Measurements from ENCODE around the gene CEP57. TPM values are rescaled to one million over a fixed set of nuclear protein-coding genes. Genes with fewer than 3 reads are reported as not detected.

The CEP57 gene
- 88.3 and 94.5 TPM in 2 replicates for total RNA-seq

- Mint-ChIP-seq H3K27me3 (ENCODE audit: low read depth) (no peaks in the 10 kb centered on the region), H3K4me3 (ENCODE audit: low read depth) (peak within 1 kb of the TSS; percentile 98), H3K4me1 (ENCODE audit: low read depth) (peaks cover 52% of the 10 kb centered on the region), H3K36me3 (ENCODE audit: low read depth) (peaks cover 58% of the 10 kb centered on the region), H3K27ac (peak within 1 kb of the TSS; percentile 100), H3K9me3 (no peaks in the 10 kb centered on the region)
- DNase-seq (ENCODE audit: low spot score): peak; percentile 92
- intact Hi-C loops (cut with micrococcal nuclease): loop anchor here (1.0 to 10.0 kb wide), 6 partner anchors 37 to 639 kb away; partner anchors contain the start of gene MTMR2
These were observed at the start of gene CEP57 for GRCh38 chr11:95790123-95790932. Gene CEP57, plus strand, starts transcription at chr11:95790498. Its CDS starts 201 bp downstream, at chr11:95790699.

DNA sequence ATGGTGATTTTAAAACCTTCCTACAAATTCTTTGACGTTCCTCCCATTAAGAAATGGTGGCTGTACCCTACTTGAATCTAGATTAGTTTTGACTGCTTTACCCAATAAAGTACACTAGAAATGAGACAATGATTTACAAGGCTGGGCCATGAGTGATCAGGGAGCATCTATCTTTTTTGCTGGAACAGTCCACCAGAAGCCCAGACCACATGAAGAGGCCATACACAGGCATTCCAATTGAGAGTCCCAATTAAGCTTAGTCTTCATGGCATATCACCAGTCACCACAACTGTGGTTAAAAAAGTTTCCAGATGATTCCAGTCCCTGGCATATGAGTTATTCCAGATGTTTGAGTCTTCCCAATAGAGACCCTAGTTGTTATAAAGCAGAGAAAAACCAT, 40.2 kb upstream of the CEP57 start:
- no peak overlapping the region for H3K27ac Mint-ChIP-seq
- intact Hi-C loops (cut with micrococcal nuclease): no loop called here
- DNase-seq (ENCODE audit: low spot score): no peak
- no peak overlapping the region for H3K4me3 Mint-ChIP-seq (ENCODE audit: low read depth)
- peaks cover 3% of the 10 kb centered on the region for H3K27me3 Mint-ChIP-seq (ENCODE audit: low read depth)
- H3K9me3 Mint-ChIP-seq: peaks cover 3% of the 10 kb centered on the region
- H3K36me3 Mint-ChIP-seq (ENCODE audit: low read depth): no peaks in the 10 kb centered on the region
- H3K4me1 Mint-ChIP-seq (ENCODE audit: low read depth): peaks cover 5% of the 10 kb centered on the region

DNA sequence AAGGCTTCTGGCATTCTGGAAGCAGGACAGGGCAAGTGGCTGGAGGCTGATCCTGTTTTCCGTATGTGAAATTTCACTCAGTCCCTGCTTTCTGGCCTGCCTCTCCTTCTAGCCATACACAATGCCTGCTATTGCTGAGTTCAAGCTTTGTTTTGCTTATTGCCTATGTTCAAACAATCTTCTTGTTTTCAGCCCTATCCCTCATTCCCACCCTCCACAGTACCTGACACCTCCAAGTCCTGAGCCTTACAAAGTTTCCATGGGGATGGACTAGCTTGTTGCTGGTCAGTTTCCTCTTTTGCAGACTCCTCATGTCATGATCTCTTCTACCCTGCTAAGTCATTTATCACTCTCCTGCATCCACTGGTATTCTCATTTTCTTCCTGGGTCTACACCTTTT, 38.8 kb upstream of the CEP57 start:
- H3K27me3 Mint-ChIP-seq (ENCODE audit: low read depth): peaks cover 3% of the 10 kb centered on the region
- intact Hi-C loops (cut with micrococcal nuclease): no loop called here
- H3K4me1 Mint-ChIP-seq (ENCODE audit: low read depth): no peaks in the 10 kb centered on the region
- H3K9me3 Mint-ChIP-seq: no peaks in the 10 kb centered on the region
- H3K4me3 Mint-ChIP-seq (ENCODE audit: low read depth): no peak overlapping the region
- H3K36me3 Mint-ChIP-seq (ENCODE audit: low read depth): no peaks in the 10 kb centered on the region
- no peak overlapping the region for H3K27ac Mint-ChIP-seq
- no peak for DNase-seq (ENCODE audit: low spot score)

- intact Hi-C loops (cut with micrococcal nuclease): loop anchor here (5.0 kb wide), 1 partner anchor 534 kb away; no protein-coding TSS in a partner anchor
These were observed 29.4 kb upstream of the CEP57 start for GRCh38 chr11:95760941-95761340.

DNA sequence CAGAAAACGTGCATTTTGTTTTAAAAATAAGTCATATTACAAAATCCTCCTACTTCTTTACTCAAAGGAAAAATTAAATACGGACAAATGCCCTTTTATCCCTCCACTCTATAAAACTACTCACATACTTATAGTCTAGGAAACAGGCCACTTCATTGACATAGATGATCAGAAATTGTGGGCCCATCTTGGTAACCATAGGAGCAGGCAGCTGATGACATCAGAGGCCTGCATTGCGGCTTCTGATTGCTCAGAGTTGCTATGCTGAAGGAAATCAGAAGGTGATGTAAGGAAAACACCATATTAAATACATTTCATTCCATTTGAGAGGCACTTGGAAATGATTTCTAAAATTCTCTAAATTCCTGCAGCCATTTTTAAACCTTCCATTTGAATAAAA, 27.8 kb upstream of the CEP57 start:
- Mint-ChIP-seq H3K4me3 (ENCODE audit: low read depth) (no peak overlapping the region), H3K27me3 (ENCODE audit: low read depth) (peaks cover 3% of the 10 kb centered on the region), H3K4me1 (ENCODE audit: low read depth) (peaks cover 19% of the 10 kb centered on the region), H3K36me3 (ENCODE audit: low read depth) (peaks cover 2% of the 10 kb centered on the region), H3K9me3 (no peaks in the 10 kb centered on the region), H3K27ac (no peak overlapping the region)
- DNase-seq (ENCODE audit: low spot score): no peak
- intact Hi-C loops (cut with micrococcal nuclease): loop anchor here (5.0 kb wide), 1 partner anchor 535 kb away; no protein-coding TSS in a partner anchor

More at GRCh38 chr11:95760941-95761340, 29.4 kb upstream of the CEP57 start:
- Mint-ChIP-seq H3K27me3 (ENCODE audit: low read depth) (peaks cover 3% of the 10 kb centered on the region), H3K4me3 (ENCODE audit: low read depth) (no peak overlapping the region), H3K4me1 (ENCODE audit: low read depth) (peaks cover 19% of the 10 kb centered on the region), H3K36me3 (ENCODE audit: low read depth) (no peaks in the 10 kb centered on the region), H3K27ac (no peak overlapping the region), H3K9me3 (no peaks in the 10 kb centered on the region)
- DNase-seq (ENCODE audit: low spot score): no peak

- H3K27ac Mint-ChIP-seq: no peak overlapping the region
- no peaks in the 10 kb centered on the region for H3K9me3 Mint-ChIP-seq
- intact Hi-C loops (cut with micrococcal nuclease): loop anchor here (1.0 to 5.0 kb wide), 5 partner anchors 50 to 697 kb away; no protein-coding TSS in a partner anchor
- H3K27me3 Mint-ChIP-seq (ENCODE audit: low read depth): no peaks in the 10 kb centered on the region
- H3K36me3 Mint-ChIP-seq (ENCODE audit: low read depth): peaks cover 11% of the 10 kb centered on the region
- H3K4me1 Mint-ChIP-seq (ENCODE audit: low read depth): peaks cover 15% of the 10 kb centered on the region
- no peak for DNase-seq (ENCODE audit: low spot score)
- no peak overlapping the region for H3K4me3 Mint-ChIP-seq (ENCODE audit: low read depth)
These were observed 25.9 kb upstream of the CEP57 start for GRCh38 chr11:95764267-95764898.

DNA sequence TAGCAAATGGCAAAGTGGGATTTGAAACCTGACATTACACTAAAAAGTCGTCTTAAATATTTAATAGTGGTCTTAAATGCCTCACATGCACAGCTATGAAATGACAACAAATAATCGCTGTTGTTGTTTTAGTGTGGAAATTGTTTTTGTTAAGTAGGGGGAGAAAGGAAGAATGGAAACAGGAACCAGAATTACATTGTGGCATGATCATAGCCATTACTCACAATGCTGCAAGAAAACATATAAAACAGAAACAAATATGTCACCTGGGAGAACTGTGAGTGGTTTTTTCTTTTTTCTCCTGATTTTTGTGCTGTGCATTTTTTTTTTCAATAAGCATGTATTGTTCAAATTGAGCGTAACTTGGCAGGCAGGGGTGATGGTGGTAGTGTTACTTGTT, 23.6 kb upstream of the CEP57 start:
- Mint-ChIP-seq H3K4me3 (ENCODE audit: low read depth) (no peak overlapping the region), H3K9me3 (no peaks in the 10 kb centered on the region), H3K27me3 (ENCODE audit: low read depth) (no peaks in the 10 kb centered on the region), H3K27ac (no peak overlapping the region), H3K4me1 (ENCODE audit: low read depth) (peaks cover under 1% of the 10 kb centered on the region), H3K36me3 (ENCODE audit: low read depth) (peaks cover 23% of the 10 kb centered on the region)
- intact Hi-C loops (cut with micrococcal nuclease): loop anchor here (5.0 kb wide), 1 partner anchor 674 kb away; no protein-coding TSS in a partner anchor
- DNase-seq (ENCODE audit: low spot score): no peak

- Mint-ChIP-seq H3K4me3 (ENCODE audit: low read depth) (no peak overlapping the region), H3K36me3 (ENCODE audit: low read depth) (peaks cover 29% of the 10 kb centered on the region), H3K9me3 (no peaks in the 10 kb centered on the region), H3K27me3 (ENCODE audit: low read depth) (no peaks in the 10 kb centered on the region), H3K4me1 (ENCODE audit: low read depth) (no peaks in the 10 kb centered on the region), H3K27ac (no peak overlapping the region)
- DNase-seq (ENCODE audit: low spot score): no peak
- intact Hi-C loops (cut with micrococcal nuclease): loop anchor here (5.0 kb wide), 1 partner anchor 675 kb away; no protein-coding TSS in a partner anchor
These were observed 22.8 kb upstream of the CEP57 start for GRCh38 chr11:95767498-95767897.

DNA sequence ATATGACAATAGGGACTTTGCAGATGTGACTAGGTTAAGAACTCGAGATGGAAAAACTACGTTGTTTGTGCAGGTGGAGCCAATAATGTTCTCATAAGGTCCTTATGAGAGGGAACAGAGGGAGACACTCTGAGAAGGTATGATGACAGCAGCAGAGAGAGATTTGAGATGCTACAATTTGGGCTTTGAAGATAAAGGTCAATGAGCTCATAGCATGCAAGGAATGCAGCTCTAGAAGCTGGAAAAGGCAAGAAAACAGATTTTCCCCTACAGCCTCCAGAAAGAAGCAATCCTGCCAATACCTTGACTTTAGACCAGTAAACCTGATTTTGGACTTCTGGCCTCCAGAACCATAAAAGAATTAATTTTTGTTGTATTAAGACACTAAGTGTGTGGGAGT, 21.8 kb upstream of the CEP57 start:
- Mint-ChIP-seq H3K27ac (no peak overlapping the region), H3K27me3 (ENCODE audit: low read depth) (no peaks in the 10 kb centered on the region), H3K4me3 (ENCODE audit: low read depth) (no peak overlapping the region), H3K9me3 (no peaks in the 10 kb centered on the region), H3K36me3 (ENCODE audit: low read depth) (peaks cover 35% of the 10 kb centered on the region), H3K4me1 (ENCODE audit: low read depth) (no peaks in the 10 kb centered on the region)
- intact Hi-C loops (cut with micrococcal nuclease): loop anchor here (5.0 kb wide), 1 partner anchor 676 kb away; no protein-coding TSS in a partner anchor
- no peak for DNase-seq (ENCODE audit: low spot score)

- no peak overlapping the region for H3K4me3 Mint-ChIP-seq (ENCODE audit: low read depth)
- H3K9me3 Mint-ChIP-seq: no peaks in the 10 kb centered on the region
- no peak overlapping the region for H3K27ac Mint-ChIP-seq
- H3K36me3 Mint-ChIP-seq (ENCODE audit: low read depth): peaks cover 84% of the 10 kb centered on the region
- intact Hi-C loops (cut with micrococcal nuclease): no loop called here
- DNase-seq (ENCODE audit: low spot score): no peak
- H3K27me3 Mint-ChIP-seq (ENCODE audit: low read depth): no peaks in the 10 kb centered on the region
- H3K4me1 Mint-ChIP-seq (ENCODE audit: low read depth): peaks cover 19% of the 10 kb centered on the region
These were observed 13.4 kb upstream of the CEP57 start for GRCh38 chr11:95776859-95777258.

DNA sequence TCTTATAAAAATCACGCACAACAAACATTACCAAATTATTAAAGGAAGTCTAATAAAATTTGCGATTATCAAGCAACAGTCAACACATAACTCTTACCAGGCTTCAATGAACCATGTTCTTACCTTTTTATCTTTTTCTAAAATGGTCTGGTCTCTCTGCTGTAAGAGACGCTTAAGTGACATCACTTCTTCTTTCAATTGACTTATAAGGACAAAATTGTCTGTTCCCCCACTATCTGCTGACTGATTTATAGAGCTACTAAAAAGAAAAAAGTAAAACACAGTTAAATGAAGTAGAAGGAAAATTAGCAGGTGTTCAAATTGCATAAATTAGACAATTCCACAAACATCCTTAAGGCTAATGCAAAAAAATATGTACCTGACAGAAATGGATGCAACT, 11.6 kb upstream of the CEP57 start:
- Mint-ChIP-seq H3K27ac (peak overlapping the region; percentile 11), H3K27me3 (ENCODE audit: low read depth) (no peaks in the 10 kb centered on the region), H3K9me3 (no peaks in the 10 kb centered on the region), H3K36me3 (ENCODE audit: low read depth) (peaks cover 88% of the 10 kb centered on the region), H3K4me3 (ENCODE audit: low read depth) (no peak overlapping the region), H3K4me1 (ENCODE audit: low read depth) (peaks cover 24% of the 10 kb centered on the region)
- DNase-seq (ENCODE audit: low spot score): no peak
- intact Hi-C loops (cut with micrococcal nuclease): no loop called here

DNA sequence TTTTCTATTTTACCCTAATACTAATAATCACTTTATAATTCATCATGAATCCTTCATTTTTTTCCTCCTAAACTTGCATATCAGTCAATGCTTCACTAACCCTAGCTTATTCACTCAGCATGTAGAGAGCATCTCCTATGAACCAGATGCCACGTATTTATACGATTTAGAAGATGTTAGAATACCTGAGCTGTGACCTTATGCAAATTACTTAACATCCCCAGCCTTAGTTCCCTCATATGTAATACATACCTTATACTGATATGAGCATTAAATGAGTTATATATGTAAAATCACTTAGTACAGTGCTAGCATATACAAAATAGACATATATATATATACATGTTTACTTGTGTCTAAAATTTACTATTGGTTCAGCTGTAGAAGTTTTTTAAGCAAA, 9.8 kb upstream of the CEP57 start:
- peaks cover 33% of the 10 kb centered on the region for H3K4me1 Mint-ChIP-seq (ENCODE audit: low read depth)
- intact Hi-C loops (cut with micrococcal nuclease): no loop called here

More for the DNA sequence above, 9.8 kb upstream of the CEP57 start:
- Mint-ChIP-seq H3K36me3 (ENCODE audit: low read depth) (peaks cover 86% of the 10 kb centered on the region), H3K4me3 (ENCODE audit: low read depth) (no peak overlapping the region), H3K9me3 (no peaks in the 10 kb centered on the region), H3K27me3 (ENCODE audit: low read depth) (no peaks in the 10 kb centered on the region), H3K27ac (no peak overlapping the region)
- DNase-seq (ENCODE audit: low spot score): no peak
